ENCODE measurements around the gene MYPOP. TPM values are rescaled to one million over a fixed set of nuclear protein-coding genes. Genes with fewer than 3 reads are reported as not detected.

MYPOP gene
- total and polyA plus RNA-seq, 10 of the 15 experiments (the other 5 are each of a cell fraction or from before 2014, with no cell fraction given) = 0.47 to 9.4 (median 1.4) TPM

DNA sequence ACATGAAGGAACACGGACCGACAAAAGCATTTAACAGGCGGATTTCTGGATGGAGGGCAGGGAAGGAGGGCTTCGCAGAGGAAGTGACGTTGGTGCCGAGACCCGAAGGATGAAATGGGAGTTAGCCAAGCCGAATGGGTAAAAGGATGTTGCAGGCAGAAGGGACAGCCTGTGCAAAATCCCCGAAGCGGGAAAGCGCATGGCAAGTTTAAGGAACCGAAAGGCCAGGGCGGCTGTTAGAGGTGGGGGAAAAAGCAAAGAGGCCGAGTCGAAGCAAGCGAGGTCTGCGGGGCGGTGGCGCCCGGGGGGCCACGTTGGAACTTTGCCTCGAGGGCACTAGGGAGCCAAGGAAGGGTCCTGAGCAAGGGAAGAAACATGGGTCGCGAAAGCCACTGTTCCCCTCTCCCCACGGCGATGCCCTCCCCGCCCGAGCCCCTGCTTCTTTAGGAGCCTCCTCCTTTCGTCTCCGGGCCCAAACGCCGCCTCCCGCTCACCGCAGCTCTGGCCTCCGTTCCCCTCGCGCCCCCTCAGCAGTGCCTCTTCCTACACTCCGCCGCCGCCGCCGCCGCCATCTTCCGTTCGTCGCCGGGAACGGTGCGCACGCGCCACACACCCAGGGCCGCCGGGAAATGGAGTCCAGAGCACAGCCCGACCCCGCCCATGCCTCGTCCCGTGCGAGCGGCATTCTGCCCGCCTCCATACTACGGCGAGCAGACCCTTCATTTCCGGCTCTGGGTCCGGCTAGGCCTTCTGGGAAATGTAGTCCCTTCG is 39.7 kb downstream of the MYPOP start, which contains the start of gene SYMPK (continued):
- TF ChIP-seq CHD4 (IDR thresholded peaks at IDR 0.05) (no peak), STAT3 (IDR thresholded peaks at IDR 0.05; ENCODE audit: low read depth, low read length) (no peak), YY1 (IDR thresholded peaks at IDR 0.05; ENCODE audit: low read depth, low read length) (peak; percentile 96), REST (IDR thresholded peaks at IDR 0.05; ENCODE audit: low read depth, low read length) (no peak), USF1 (IDR thresholded peaks at IDR 0.05; ENCODE audit: borderline replicate concordance, extremely low read length, insufficient read depth, low read depth, low read length) (peak; percentile 16), CHD1 (IDR thresholded peaks at IDR 0.05; ENCODE audit: low read depth, low read length) (no peak), PAX5 (IDR thresholded peaks at IDR 0.05; ENCODE audit: borderline replicate concordance, low read depth, low read length) (0 out of 2 replicates have a peak, but pooled peaks have one; percentile 5), CEBPZ (IDR thresholded peaks at IDR 0.05; ENCODE audit: low read depth, low read length) (no peak), WRNIP1 (IDR thresholded peaks at IDR 0.05; ENCODE audit: borderline replicate concordance, low read depth, low read length) (no peak), ZBTB4 (CRISPR knock-in tag; IDR thresholded peaks at IDR 0.05) (no peak), EED (IDR thresholded peaks at IDR 0.05; ENCODE audit: low read depth) (peak; percentile 81), YBX1 (IDR thresholded peaks at IDR 0.05) (no peak), MEF2A (IDR thresholded peaks at IDR 0.05; ENCODE audit: insufficient read depth, low read depth, low read length) (0 out of 2 replicates have a peak, but pooled peaks have one; percentile 50), IKZF1 (conservative IDR thresholded peaks at IDR 0.05) (peak; percentile 100), RBBP5 (conservative IDR thresholded peaks at IDR 0.05) (no peak), JUND (IDR thresholded peaks at IDR 0.05; ENCODE audit: low read depth, low read length) (no peak)
- TF ChIP-seq, protein P1, sequence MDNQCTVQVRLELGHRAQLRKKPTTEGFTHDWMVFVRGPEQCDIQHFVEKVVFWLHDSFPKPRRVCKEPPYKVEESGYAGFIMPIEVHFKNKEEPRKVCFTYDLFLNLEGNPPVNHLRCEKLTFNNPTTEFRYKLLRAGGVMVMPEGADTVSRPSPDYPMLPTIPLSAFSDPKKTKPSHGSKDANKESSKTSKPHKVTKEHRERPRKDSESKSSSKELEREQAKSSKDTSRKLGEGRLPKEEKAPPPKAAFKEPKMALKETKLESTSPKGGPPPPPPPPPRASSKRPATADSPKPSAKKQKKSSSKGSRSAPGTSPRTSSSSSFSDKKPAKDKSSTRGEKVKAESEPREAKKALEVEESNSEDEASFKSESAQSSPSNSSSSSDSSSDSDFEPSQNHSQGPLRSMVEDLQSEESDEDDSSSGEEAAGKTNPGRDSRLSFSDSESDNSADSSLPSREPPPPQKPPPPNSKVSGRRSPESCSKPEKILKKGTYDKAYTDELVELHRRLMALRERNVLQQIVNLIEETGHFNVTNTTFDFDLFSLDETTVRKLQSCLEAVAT (IDR thresholded peaks at IDR 0.05) = peak; percentile 79; the same call in 1 of the 2 replicates

Measured in GM12878 (cell line).